ENCODE measurements around the gene RAB22A. TPM values are rescaled to one million over a fixed set of nuclear protein-coding genes. Genes with fewer than 3 reads are reported as not detected.

Gene RAB22A
- polyA plus RNA-seq, 1 donor from 2014 or later: 11.2 TPM

DNA sequence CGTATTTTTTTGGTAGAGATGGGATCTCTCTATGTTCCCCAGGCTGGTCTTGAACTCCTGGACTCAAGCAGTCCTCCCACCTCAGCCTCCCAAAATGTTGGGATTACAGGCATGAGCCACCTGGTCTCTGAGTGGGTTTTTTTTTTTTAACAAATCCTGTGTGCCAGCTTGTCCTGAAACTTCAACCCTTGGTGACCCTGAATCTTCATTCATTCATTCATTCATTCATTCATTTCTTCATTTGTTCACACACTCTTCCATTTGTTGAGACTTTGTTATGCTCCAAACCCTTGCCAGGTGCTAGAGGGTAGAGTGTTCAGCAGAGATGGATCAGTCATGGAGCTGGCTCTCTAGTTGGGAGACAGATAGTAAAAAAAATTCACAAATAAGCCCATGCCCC, 67.5 kb downstream of the RAB22A start:
- H3K36me3 Mint-ChIP-seq: peaks cover 4% of the 10 kb centered on the region
- H3K27ac Mint-ChIP-seq: no peak overlapping the region
- no peaks in the 10 kb centered on the region for H3K4me1 Mint-ChIP-seq
- H3K9me3 Mint-ChIP-seq: peaks cover 0 to 11% (median 6%) of the 10 kb centered on the region in 3 donors
- H3K27me3 Mint-ChIP-seq: peaks cover 10% of the 10 kb centered on the region
- H3K4me3 Mint-ChIP-seq: no peak overlapping the region

DNA sequence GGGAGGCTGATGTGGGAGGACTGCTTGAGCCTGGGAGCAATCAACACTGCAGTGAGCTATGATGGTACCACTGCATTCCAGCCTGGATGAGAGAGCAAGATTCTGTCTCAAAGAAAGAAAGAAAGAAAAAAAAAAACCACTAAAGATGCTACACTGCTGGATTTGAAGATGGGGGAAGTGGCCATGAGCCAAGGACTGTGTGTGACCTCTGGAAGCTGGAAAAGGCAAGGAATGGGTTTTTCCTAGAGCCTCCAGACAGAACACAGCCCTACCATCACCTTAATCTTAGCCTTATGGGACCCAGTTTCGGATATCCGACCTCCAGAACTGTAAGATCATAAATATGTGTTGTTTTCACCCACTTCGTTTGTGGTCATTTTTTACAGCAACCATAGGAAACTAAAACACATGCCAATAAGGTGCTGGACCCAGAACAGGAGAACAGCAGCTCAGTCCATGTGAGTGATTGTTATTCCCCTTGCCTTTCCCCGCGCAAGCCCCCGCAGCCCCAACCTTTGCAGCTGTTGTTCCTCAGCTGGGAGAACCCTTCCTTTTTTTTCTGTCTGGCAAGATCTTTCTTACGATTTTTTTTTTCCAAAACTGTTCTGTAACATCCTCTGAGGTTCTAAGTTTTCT, 68.4 kb downstream of the RAB22A start:
- Mint-ChIP-seq H3K4me1 (no peaks in the 10 kb centered on the region), H3K36me3 (peaks cover 4% of the 10 kb centered on the region), H3K4me3 (no peak overlapping the region), H3K9me3 (peaks cover 0 to 13% (median 9%) of the 10 kb centered on the region in 3 donors), H3K27ac (no peak overlapping the region), H3K27me3 (peaks cover 16% of the 10 kb centered on the region)

DNA sequence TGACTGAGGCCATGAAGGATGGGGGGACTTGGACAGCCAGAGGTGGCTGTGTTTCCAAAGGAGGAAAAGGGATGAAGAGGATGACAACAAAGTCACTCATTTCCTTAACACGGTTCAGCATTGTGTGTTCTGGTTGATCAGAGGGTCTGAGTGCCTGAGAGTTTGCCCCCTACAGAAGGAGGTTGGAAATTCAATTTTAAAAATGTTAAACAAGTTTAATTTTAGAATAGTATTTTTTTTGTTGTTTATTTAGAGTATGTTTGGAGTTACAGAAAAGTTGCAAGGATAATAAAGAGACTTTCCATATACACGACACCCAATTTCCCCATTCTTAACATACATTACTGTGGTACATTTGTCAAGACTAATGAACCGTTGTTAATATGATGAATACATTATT, 69.2 kb downstream of the RAB22A start:
- Mint-ChIP-seq H3K27me3 (peaks cover 16% of the 10 kb centered on the region), H3K27ac (no peak overlapping the region), H3K4me1 (no peaks in the 10 kb centered on the region), H3K36me3 (peaks cover 6% of the 10 kb centered on the region), H3K4me3 (peak overlapping the region in 1 of 4 donors; percentile 46), H3K9me3 (peaks cover 0 to 13% (median 9%) of the 10 kb centered on the region in 3 donors)

DNA sequence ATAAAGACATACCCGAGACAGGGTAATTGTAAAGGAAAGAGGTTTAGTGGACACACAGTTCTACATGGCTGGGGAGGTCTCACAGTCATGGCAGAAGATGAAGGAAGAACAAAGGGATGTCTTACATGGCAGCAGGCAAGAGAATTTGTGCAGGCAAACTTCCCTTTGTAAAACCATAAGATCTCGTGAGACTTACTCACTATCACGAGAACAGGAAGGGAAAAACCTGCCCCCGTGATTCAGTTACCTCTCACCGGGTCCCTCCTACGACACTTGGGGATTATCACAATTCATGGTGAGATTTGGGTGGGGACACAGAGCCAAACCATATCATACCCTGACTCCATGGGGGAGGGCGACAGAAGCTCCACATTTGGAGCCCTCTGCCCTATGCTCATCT, 72.1 kb downstream of the RAB22A start:
- Mint-ChIP-seq H3K27ac (no peak overlapping the region), H3K4me3 (no peak overlapping the region), H3K27me3 (peaks cover 19% of the 10 kb centered on the region), H3K4me1 (no peaks in the 10 kb centered on the region), H3K36me3 (peaks cover 2% of the 10 kb centered on the region), H3K9me3 (peaks cover 0 to 13% (median 9%) of the 10 kb centered on the region in 3 donors)

DNA sequence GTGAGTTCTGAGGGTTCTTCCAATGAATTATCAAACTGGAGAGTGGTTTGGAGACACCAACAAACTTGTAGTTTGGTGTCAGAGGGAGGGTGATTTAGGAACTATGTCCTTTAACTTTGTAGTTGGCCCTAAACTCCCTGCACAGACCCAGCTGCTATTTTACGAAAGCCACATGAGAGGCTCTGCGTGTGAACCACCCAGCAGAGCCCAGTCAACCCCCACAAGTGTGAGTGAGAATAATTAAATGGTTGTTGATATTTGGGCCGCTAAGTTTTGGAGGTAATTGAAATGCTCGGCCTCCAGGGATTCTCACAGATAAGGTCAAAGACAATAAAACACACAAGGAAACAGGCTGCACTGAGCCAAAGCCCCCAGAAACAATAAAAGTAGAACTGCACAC, 72.6 kb downstream of the RAB22A start:
- H3K27ac Mint-ChIP-seq: no peak overlapping the region
- H3K9me3 Mint-ChIP-seq: peaks cover 0 to 13% (median 9%) of the 10 kb centered on the region in 3 donors
- H3K27me3 Mint-ChIP-seq: peaks cover 19% of the 10 kb centered on the region
- peaks cover 2% of the 10 kb centered on the region for H3K36me3 Mint-ChIP-seq
- no peak overlapping the region for H3K4me3 Mint-ChIP-seq
- no peaks in the 10 kb centered on the region for H3K4me1 Mint-ChIP-seq

DNA sequence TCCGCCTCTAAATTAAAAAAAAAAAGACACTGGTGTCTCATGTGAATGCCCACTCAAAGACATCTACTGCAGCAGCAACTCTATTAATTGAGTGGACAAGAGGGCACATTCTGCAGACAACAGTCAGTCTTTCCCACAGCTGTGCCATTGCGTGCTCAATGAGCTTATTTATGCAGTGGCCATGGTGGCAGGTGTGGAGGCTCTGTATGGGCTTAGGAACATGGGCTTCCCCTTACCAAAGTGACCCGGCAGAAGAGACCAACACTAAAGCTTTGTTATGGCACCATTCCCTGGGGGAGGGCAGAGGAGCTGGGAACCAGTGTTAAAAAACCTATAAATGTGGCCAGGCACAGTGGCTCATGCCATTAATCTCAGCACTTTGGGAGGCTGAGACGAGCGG, 75.3 kb downstream of the RAB22A start:
- H3K4me1 Mint-ChIP-seq: peaks cover 2 to 6% (median 3%) of the 10 kb centered on the region in 3 donors
- H3K4me3 Mint-ChIP-seq: no peak overlapping the region
- H3K27me3 Mint-ChIP-seq: peaks cover 15% of the 10 kb centered on the region

DNA sequence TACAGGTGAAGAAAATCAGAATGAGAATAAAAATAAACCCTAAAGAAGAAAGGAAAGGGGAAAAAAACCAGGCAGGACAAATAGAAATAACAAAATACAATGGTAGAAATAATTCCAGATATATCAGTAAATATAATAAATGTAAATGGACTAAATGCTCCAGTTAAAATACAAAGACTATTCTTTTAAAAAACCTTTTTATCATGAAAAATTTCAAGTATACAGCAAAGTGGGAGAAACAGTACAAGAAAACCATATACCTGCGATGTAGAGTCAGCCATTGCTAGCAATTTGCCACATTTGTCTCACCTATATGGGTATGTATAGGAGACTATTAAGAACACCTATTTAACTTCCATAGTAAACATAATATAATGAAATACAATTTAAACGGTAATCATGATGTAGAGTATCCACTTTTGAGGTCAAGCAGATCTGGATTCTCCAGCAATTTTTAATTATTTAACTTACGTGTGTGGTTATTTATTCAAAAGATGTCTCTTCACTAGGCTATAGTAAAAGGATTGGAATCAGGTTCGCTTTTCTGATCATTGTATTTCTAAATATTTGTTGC, 78.6 kb downstream of the RAB22A start:
- Mint-ChIP-seq H3K9me3 (no peaks in the 10 kb centered on the region), H3K4me3 (peak overlapping the region in 3 of 4 donors; percentile 27 to 92 (median 80)), H3K27me3 (peaks cover 3% of the 10 kb centered on the region), H3K27ac (peak overlapping the region in 2 of 3 donors; percentile 71 to 94), H3K4me1 (peaks cover 23 to 30% (median 29%) of the 10 kb centered on the region in 3 donors), H3K36me3 (peaks cover 3% of the 10 kb centered on the region)

More for the DNA sequence above, 75.3 kb downstream of the RAB22A start:
- Mint-ChIP-seq H3K36me3 (peaks cover 2% of the 10 kb centered on the region), H3K27ac (no peak overlapping the region), H3K9me3 (peaks cover 0 to 13% (median 9%) of the 10 kb centered on the region in 3 donors)

DNA sequence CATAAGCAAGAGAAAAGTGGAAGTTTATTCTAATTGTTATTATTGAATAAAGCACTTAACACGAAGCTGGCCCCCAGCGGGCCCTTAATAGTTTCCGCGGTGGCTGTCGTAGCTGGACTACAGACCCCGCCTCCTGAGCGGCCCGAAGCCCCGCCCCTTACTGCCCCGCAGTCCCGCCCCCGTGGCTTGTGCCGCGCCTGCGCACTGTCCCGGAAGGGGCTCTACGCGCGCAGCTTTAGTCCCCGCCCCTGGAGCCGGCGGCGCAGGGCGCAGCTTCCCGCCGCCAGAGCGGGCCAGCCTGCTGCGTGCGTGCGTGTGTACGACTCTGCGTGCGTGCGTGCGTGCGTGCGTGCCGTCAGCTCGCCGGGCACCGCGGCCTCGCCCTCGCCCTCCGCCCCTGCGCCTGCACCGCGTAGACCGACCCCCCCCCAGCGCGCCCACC, 79.4 kb downstream of the RAB22A start, which contains the start of gene VAPB:
TSS of gene VAPB (plus strand) at position 348 of the 442 bp plus-strand sequence. CDS start 231 bp downstream, outside the sequence.
- H3K27ac Mint-ChIP-seq: peak within 1 kb of the TSS; percentile 71 to 94 (median 92)
- H3K4me3 Mint-ChIP-seq: peak within 1 kb of the TSS; percentile 80 to 97 (median 93)
- H3K9me3 Mint-ChIP-seq: no peaks in the 10 kb centered on the region
- peaks cover 4% of the 10 kb centered on the region for H3K36me3 Mint-ChIP-seq
- peaks cover 28 to 35% (median 34%) of the 10 kb centered on the region in 3 donors for H3K4me1 Mint-ChIP-seq
- H3K27me3 Mint-ChIP-seq: peaks cover 3% of the 10 kb centered on the region

DNA sequence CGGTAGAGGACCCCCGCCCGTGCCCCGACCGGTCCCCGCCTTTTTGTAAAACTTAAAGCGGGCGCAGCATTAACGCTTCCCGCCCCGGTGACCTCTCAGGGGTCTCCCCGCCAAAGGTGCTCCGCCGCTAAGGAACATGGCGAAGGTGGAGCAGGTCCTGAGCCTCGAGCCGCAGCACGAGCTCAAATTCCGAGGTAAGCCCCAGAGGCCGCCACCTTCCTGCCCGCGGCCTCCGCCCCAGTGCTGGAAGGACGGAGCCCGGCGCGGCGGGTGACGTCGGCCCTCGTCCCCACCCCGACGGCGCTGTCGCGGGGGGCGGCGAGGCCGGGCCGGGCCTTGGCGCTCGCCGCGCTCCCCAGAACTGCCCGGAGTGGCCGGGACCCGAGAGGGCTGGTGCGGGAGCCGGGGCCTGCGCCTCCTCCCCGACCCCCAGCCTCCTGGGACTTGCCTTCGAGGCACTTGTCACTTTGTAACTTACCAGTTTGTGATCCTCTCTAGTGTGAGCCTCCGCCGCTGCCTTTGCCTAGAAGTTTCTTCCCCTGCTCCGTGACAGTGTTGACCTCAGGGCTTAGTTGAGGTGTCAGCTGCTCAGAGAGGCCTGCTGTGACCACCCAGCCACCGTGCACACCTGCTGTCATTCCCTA, 79.9 kb downstream of the RAB22A start:
- peaks cover 3% of the 10 kb centered on the region for H3K27me3 Mint-ChIP-seq
- peaks cover 32 to 38% (median 35%) of the 10 kb centered on the region in 3 donors for H3K4me1 Mint-ChIP-seq
- peaks cover 4% of the 10 kb centered on the region for H3K36me3 Mint-ChIP-seq
- peak overlapping the region; percentile 80 to 97 (median 93) for H3K4me3 Mint-ChIP-seq
- peak overlapping the region; percentile 71 to 94 (median 92) for H3K27ac Mint-ChIP-seq
- H3K9me3 Mint-ChIP-seq: no peaks in the 10 kb centered on the region

DNA sequence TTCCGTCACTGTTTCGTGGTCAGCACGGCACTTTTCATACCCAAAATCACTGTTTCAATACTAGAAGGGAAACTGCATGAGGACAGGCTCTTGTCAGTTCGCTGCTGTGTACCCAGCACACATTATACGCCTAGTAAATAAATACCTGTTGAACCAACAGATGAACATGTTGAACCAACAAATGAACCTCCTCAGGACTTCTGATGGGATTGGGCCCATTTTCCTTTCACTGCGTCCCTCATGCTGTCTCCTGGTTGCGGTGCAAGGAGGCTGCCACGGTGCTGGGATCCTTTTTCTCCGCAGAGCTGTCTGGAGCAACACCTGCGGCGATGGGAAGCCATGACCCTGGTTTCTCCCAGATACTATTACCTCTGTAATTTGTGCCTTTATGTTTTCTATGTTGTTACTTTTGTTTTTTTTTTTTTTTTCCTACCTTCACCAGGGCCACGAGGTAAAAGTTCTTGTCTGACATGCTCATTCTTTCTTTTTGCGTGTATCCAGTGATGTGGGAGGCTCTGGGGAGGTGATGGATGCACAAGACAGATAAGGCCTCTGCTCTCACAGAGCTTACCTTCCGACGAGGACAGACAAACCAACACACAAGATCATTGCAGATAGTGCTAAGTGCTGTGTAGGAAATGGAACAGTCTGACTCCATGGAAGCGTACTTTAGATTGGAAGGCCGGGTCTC, 80.6 kb downstream of the RAB22A start:
- Mint-ChIP-seq H3K4me3 (peak overlapping the region; percentile 80 to 97 (median 93)), H3K9me3 (no peaks in the 10 kb centered on the region), H3K27ac (peak overlapping the region; percentile 71 to 94 (median 91)), H3K27me3 (no peaks in the 10 kb centered on the region), H3K36me3 (peaks cover 4% of the 10 kb centered on the region), H3K4me1 (peaks cover 35 to 42% (median 37%) of the 10 kb centered on the region in 3 donors)

DNA sequence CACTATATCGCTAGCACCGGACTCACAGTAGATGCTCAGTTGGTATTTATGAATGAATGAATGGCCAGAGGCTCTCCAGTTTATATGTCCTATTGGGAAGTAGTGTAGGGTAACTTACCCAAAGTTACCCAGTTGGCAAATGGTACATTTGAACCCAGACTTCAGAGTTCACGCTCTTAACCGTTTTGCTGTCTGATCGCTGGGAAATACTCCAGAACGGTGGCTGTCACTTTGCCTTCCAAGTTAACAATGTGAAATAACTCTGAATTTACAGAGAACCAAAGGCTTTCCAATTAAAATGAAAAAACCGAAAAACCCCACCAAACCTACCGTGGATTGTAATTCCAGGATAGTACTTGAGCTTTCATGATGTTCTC, 81.1 kb downstream of the RAB22A start:
- H3K27ac Mint-ChIP-seq: peak overlapping the region in 2 of 3 donors; percentile 88 to 94
- no peaks in the 10 kb centered on the region for H3K27me3 Mint-ChIP-seq
- no peaks in the 10 kb centered on the region for H3K9me3 Mint-ChIP-seq
- H3K36me3 Mint-ChIP-seq: peaks cover 4% of the 10 kb centered on the region
- peaks cover 37 to 45% (median 38%) of the 10 kb centered on the region in 3 donors for H3K4me1 Mint-ChIP-seq
- H3K4me3 Mint-ChIP-seq: peak overlapping the region; percentile 80 to 97 (median 93)

DNA sequence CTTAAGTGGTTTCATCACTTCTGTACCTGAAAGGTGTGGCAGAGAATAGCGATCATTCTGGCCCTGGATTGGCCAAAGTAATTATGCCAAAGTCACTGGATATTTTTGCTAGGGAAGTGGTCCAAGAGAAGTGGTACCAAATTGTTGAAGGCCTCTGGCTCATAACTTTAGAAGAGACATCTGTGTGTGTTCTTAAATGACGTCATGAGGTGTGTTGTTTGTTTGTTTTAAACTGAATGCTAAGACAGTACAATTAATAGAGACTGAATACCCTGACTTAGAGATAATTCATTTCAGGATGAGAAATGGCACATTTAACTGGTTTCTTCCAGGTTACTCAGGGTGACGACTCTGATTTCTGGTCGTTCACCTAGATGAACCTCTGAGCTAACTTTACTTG, 82.8 kb downstream of the RAB22A start:
- no peaks in the 10 kb centered on the region for H3K27me3 Mint-ChIP-seq
- H3K4me1 Mint-ChIP-seq: peaks cover 43 to 53% (median 47%) of the 10 kb centered on the region in 3 donors
- H3K9me3 Mint-ChIP-seq: no peaks in the 10 kb centered on the region
- peak overlapping the region in 3 of 4 donors; percentile 18 to 80 (median 33) for H3K4me3 Mint-ChIP-seq
- peaks cover 4% of the 10 kb centered on the region for H3K36me3 Mint-ChIP-seq
- H3K27ac Mint-ChIP-seq: peak overlapping the region in 1 of 3 donors; percentile 94

DNA sequence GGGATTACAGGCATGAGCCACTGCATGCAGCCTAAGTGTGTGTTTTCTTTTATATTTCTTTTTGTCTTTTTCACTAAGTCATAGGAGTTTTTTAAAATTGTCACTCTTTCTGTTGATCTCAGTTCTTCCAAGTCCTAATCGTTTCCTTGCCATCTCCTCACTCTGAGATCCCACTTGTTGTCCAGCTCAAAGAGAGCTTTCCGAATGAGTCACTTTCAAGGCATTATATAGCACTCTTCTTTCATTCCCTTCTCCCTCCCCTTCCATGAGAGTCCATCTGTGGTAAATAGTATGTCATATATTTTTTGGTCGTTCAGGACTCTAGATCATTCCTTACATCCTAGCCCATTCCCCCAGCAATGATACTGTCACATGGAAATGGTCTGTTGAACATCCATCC, 83.8 kb downstream of the RAB22A start:
- peak overlapping the region in 1 of 4 donors; percentile 41 for H3K4me3 Mint-ChIP-seq
- H3K27ac Mint-ChIP-seq: peak overlapping the region in 1 of 3 donors; percentile 17
- no peaks in the 10 kb centered on the region for H3K9me3 Mint-ChIP-seq
- peaks cover 4% of the 10 kb centered on the region for H3K36me3 Mint-ChIP-seq
- peaks cover 44 to 62% (median 53%) of the 10 kb centered on the region in 3 donors for H3K4me1 Mint-ChIP-seq
- no peaks in the 10 kb centered on the region for H3K27me3 Mint-ChIP-seq

DNA sequence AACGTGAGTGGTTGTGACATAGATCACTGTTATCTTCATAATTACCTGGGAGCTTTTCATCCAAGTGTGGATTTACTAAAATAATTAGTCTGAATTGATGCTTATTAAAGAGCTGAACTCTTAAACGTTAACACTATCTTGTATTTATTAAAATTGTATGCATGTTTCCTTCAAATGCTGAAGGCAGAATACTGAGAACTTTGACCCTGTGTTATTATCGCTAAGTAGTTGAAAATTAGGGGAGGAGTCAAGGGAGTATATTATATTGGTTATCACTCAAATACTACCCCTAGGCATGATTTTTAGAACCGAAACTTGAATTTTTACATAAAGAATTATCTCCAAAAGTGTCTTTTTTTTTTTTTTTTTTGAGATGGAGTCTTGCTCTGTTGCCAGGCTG, 85.3 kb downstream of the RAB22A start:
- H3K4me3 Mint-ChIP-seq: peak overlapping the region in 1 of 4 donors; percentile 37
- H3K27ac Mint-ChIP-seq: no peak overlapping the region
- H3K4me1 Mint-ChIP-seq: peaks cover 47 to 67% (median 54%) of the 10 kb centered on the region in 3 donors
- no peaks in the 10 kb centered on the region for H3K27me3 Mint-ChIP-seq
- H3K9me3 Mint-ChIP-seq: no peaks in the 10 kb centered on the region
- peaks cover 4% of the 10 kb centered on the region for H3K36me3 Mint-ChIP-seq

Measured in IgD-negative memory B cell (primary cell).